NT2/D1 (cell line): Measurements from ENCODE around the gene TLN1.

ENCODE experiments used
- DNase-seq: peaks from one replicate; pipeline ENCODE4 v3.0.0-alpha.2; 2011; ENCODE audit warnings: low read depth, low spot score
- H3K27me3 ChIP-seq: 2 replicates; pipeline ENCODE4 v1.6.0; 2011; ENCODE audit warnings: mild to moderate bottlenecking; ENCODE audit not compliant: insufficient read length, insufficient read depth
- H3K36me3 ChIP-seq: 2 replicates; pipeline ENCODE4 v1.6.1; 2011; ENCODE audit warnings: mild to moderate bottlenecking, low read length, mixed read lengths; ENCODE audit not compliant: insufficient read depth, insufficient read length
- H3K4me1 ChIP-seq: 2 replicates; pipeline ENCODE4 v1.5.1; 2011; ENCODE audit not compliant: insufficient read depth, insufficient read length
- H3K4me3 ChIP-seq: 2 replicates; pipeline ENCODE4 v1.5.1; 2011; ENCODE audit warnings: low read depth; ENCODE audit not compliant: insufficient read length
- H3K9ac ChIP-seq: 2 replicates; pipeline ENCODE4 v1.6.0; 2011; ENCODE audit warnings: low read depth; ENCODE audit not compliant: insufficient read length
- H3K9me3 ChIP-seq: 2 replicates; pipeline ENCODE4 v1.5.1; 2011; ENCODE audit warnings: mild to moderate bottlenecking, low read length; ENCODE audit not compliant: insufficient read depth
- SUZ12 ChIP-seq: IDR thresholded peaks from 2 replicates; pipeline ENCODE4 v1.6.1; 2011; ENCODE audit not compliant: insufficient read length, insufficient read depth; ENCODE audit errors: extremely low read depth
- YY1 ChIP-seq: IDR thresholded peaks from 2 replicates; pipeline ENCODE4 v1.6.1; 2011; ENCODE audit not compliant: insufficient read length, insufficient read depth
- ZNF274 ChIP-seq: IDR thresholded peaks from 2 replicates; pipeline ENCODE4 v1.6.1; 2011; ENCODE audit warnings: mild to moderate bottlenecking, low read depth, low read length

The TLN1 gene

GRCh38 chr9:35711501-35712428 lies 20.2 kb downstream of the TLN1 start:
- peaks cover 92% of the 10 kb centered on the region for H3K36me3 ChIP-seq
- no peak for DNase-seq
- H3K4me3 ChIP-seq, result no peak overlapping the region
- H3K9ac ChIP-seq, result no peak overlapping the region
- peaks cover 16% of the 10 kb centered on the region for H3K4me1 ChIP-seq
- no peaks in the 10 kb centered on the region for H3K27me3 ChIP-seq
- no peaks in the 10 kb centered on the region for H3K9me3 ChIP-seq
- TF ChIP-seq ZNF274, result no peak
- TF ChIP-seq YY1, result no peak
- no peak for TF ChIP-seq SUZ12

- Histone ChIP-seq H3K27me3 (no peaks in the 10 kb centered on the region), H3K4me1 (peaks cover 14% of the 10 kb centered on the region), H3K4me3 (no peak overlapping the region), H3K9me3 (no peaks in the 10 kb centered on the region), H3K9ac (no peak overlapping the region), H3K36me3 (peaks cover 92% of the 10 kb centered on the region)
- TF ChIP-seq ZNF274 (no peak), SUZ12 (no peak), YY1 (no peak)
- DNase-seq, result no peak
Observed at GRCh38 chr9:35710818-35711500, 21.0 kb downstream of the TLN1 start.

GRCh38 chr9:35708146-35708545 lies 23.8 kb downstream of the TLN1 start:
- H3K4me1 ChIP-seq, result peaks cover 11% of the 10 kb centered on the region
- no peak for TF ChIP-seq ZNF274
- TF ChIP-seq SUZ12, result no peak
- TF ChIP-seq YY1, result no peak
- DNase-seq, result no peak
- no peaks in the 10 kb centered on the region for H3K27me3 ChIP-seq
- H3K4me3 ChIP-seq, result no peak overlapping the region
- H3K9me3 ChIP-seq, result no peaks in the 10 kb centered on the region
- peaks cover 93% of the 10 kb centered on the region for H3K36me3 ChIP-seq
- H3K9ac ChIP-seq, result no peak overlapping the region

- Histone ChIP-seq H3K27me3 (no peaks in the 10 kb centered on the region), H3K36me3 (peaks cover 92% of the 10 kb centered on the region), H3K4me1 (peaks cover 5% of the 10 kb centered on the region), H3K4me3 (no peak overlapping the region), H3K9me3 (no peaks in the 10 kb centered on the region), H3K9ac (no peak overlapping the region)
- DNase-seq, result no peak
- TF ChIP-seq SUZ12, result no peak
- TF ChIP-seq ZNF274, result no peak
- no peak for TF ChIP-seq YY1
Observed at GRCh38 chr9:35706951-35707350, 25.0 kb downstream of the TLN1 start.

GRCh38 chr9:35705836-35706430 lies 26.1 kb downstream of the TLN1 start:
- Histone ChIP-seq H3K9me3 (no peaks in the 10 kb centered on the region), H3K36me3 (peaks cover 92% of the 10 kb centered on the region), H3K4me3 (no peak overlapping the region), H3K9ac (no peak overlapping the region), H3K4me1 (peaks cover 5% of the 10 kb centered on the region), H3K27me3 (no peaks in the 10 kb centered on the region)
- TF ChIP-seq YY1 (no peak), SUZ12 (no peak), ZNF274 (no peak)
- DNase-seq, result no peak

GRCh38 chr9:35705372-35705771 lies 26.6 kb downstream of the TLN1 start:
- TF ChIP-seq YY1, result no peak
- TF ChIP-seq ZNF274, result no peak
- no peak for TF ChIP-seq SUZ12
- Histone ChIP-seq H3K27me3 (no peaks in the 10 kb centered on the region), H3K4me3 (no peak overlapping the region), H3K9ac (no peak overlapping the region), H3K9me3 (no peaks in the 10 kb centered on the region), H3K4me1 (peaks cover 5% of the 10 kb centered on the region), H3K36me3 (peaks cover 92% of the 10 kb centered on the region)
- no peak for DNase-seq
